ENCODE data around the gene PLEKHH2.
"Not testable (repeated sequence)": the region's sequence is repeated elsewhere in the genome, so short reads cannot be mapped to it uniquely, and the experiment has no call there.

The PLEKHH2 gene

GRCh38 chr2:43642363-43642762 lies 5.3 kb downstream of the PLEKHH2 start:
- DNase-seq: no peak

GRCh38 chr2:43643680-43644079 lies 6.6 kb downstream of the PLEKHH2 start:
- no peak for DNase-seq

- DNase-seq: no peak
Observed at GRCh38 chr2:43648994-43649701, 12.1 kb downstream of the PLEKHH2 start.

- no peak for DNase-seq
Observed at GRCh38 chr2:43653506-43653905, 16.4 kb downstream of the PLEKHH2 start.

- no peak for DNase-seq
Observed at GRCh38 chr2:43657241-43657640, 20.2 kb downstream of the PLEKHH2 start.

GRCh38 chr2:43675646-43676321 lies 38.7 kb downstream of the PLEKHH2 start:
- DNase-seq: peak; percentile 1

- DNase-seq: peak; percentile 9
Observed at GRCh38 chr2:43676322-43677050, 39.4 kb downstream of the PLEKHH2 start, which contains the start of gene C1GALT1C1L. C1GALT1C1L (minus strand) TSS chr2:43676429; CDS start chr2:43676322, 107 bp downstream.

GRCh38 chr2:43677783-43678182 lies 40.7 kb downstream of the PLEKHH2 start:
- DNase-seq: not testable (repeated sequence)

GRCh38 chr2:43685357-43685756 lies 48.3 kb downstream of the PLEKHH2 start:
- DNase-seq: no peak

- DNase-seq: no peak
Observed at GRCh38 chr2:43689999-43690398, 52.9 kb downstream of the PLEKHH2 start.

- DNase-seq: no peak
Observed at GRCh38 chr2:43692428-43692994, 55.5 kb downstream of the PLEKHH2 start.

GRCh38 chr2:43698140-43698539 lies 61.1 kb downstream of the PLEKHH2 start:
- not testable (repeated sequence) for DNase-seq

- no peak for DNase-seq
Observed at GRCh38 chr2:43699761-43700160, 62.7 kb downstream of the PLEKHH2 start.

GRCh38 chr2:43701111-43701510 lies 64.1 kb downstream of the PLEKHH2 start:
- DNase-seq: no peak

GRCh38 chr2:43707255-43708015 lies 70.4 kb downstream of the PLEKHH2 start:
- no peak for DNase-seq

- no peak for DNase-seq
Observed at GRCh38 chr2:43708178-43708577, 71.1 kb downstream of the PLEKHH2 start.

GRCh38 chr2:43708891-43709290 lies 71.8 kb downstream of the PLEKHH2 start:
- no peak for DNase-seq

GRCh38 chr2:43710866-43711265 lies 73.8 kb downstream of the PLEKHH2 start:
- no peak for DNase-seq

- no peak for DNase-seq
Observed at GRCh38 chr2:43714164-43714563, 77.1 kb downstream of the PLEKHH2 start.

- no peak for DNase-seq
Observed at GRCh38 chr2:43715300-43716098, 78.4 kb downstream of the PLEKHH2 start.

GRCh38 chr2:43717322-43717721 lies 80.3 kb downstream of the PLEKHH2 start:
- no peak for DNase-seq

Measured in NCI-H2029 treated with DMSO at 0.1 percent for 48 hours (cell line).